Suppressor macrophage (primary cell): ENCODE results near the gene EID3.

Source experiments
- DNase-seq, 4 experiments: peaks; one replicate each; pipeline ENCODE4 v3.0.0-alpha.2; 2020 to 2022

The EID3 gene

DNA sequence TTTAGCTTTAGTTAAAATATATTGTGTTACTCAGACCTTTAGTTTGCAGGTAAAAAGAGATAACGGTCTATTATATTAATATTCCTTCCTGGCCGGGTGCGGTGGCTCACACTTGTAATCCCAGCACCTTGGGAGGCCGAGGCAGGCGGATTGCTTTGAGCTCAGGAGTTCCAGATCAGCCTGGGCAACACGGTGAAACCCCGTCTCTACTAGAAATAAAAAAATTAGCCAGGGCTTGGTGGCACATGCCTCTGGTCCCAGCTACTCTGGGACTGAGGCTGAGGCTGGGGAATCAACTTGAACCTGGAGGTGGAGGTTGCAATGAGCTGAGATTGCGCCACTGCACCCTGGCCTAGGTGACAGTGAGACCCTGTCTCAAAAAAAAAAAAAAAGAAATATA lies 13.2 kb upstream of the EID3 start:
- DNase-seq: peak in 1 of 4 experiments; percentile 13

GRCh38 chr12:104290855-104291254 lies 12.7 kb upstream of the EID3 start:
- DNase-seq: no peak

GRCh38 chr12:104291867-104292524 lies 11.5 kb upstream of the EID3 start:
- DNase-seq: no peak

DNA sequence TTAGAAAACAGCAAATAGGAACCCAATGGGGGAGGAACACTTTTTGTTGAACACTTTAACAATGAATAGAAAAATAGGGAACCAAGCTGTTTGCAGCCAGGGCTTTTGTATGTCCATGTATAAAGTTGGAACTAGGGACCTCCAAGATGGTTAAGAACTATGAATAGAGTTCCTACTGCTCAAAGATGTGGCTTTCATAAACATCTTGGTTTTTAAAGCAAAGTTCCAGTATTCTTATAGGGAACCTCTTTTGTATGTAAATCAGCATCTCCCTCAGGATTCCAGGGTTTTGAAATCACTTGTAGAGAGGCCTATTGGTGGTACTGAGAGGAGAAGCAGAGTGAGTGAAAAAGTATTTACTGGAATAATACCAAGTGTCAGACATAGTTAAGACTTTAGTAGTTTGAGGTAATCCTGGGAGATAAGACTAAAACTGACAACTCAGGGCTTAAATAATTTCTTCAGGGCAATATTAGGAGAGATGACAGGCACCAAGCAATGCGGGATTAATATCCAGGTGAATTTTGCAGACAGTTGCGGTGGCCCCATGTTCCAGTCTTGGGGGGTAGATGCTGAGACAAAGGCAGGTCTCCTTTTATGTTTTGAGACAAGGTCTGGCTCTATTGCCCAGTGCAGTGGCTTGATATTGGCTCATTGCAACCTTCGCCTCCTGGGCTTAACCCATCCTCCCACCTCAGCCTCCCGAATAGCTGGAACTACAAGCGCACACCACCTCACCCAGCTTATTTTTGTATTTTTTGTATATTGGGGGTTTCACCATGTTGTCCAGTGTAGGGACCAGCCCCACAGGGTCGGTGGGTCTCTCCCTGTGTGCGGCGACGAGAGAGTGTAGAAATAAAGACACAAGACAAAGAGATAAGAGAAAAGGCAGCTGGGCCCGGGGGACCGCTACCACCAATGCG lies 10.4 kb upstream of the EID3 start:
- no peak for DNase-seq

DNA sequence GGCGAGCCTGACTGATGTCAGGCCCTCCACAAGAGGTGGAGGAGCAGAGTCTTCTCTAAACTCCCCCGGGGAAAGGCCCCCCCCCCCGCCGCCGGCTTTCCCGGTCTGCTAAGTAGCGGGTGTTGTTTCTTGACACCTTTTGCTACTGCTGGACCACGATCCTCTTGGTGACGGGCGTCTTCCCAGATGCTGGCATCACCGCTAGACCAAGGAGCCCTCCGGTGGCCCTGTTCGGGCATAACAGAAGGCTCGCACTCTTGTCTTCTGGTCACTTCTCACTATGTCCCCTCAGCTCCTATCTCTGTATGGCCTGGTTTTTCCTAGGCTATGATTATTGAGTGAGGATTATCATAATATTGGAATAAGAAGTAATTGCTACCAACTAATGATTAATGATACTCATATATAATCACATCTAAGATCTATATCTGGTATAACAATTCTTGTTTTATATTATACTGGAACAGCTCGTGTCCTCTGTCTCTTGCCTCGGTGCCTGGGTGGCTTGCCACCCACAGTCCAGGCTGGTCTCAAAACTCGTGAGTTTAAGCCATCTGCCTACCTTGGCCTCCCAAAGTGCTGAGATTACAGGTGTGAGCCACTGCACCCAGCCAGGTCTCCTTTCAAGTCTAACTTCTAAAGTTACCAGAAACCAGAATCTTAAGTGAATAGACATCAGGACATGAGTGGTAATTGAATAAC lies 9.2 kb upstream of the EID3 start:
- peak in 3 of 4 experiments; percentile 35 to 60 (median 41) for DNase-seq

DNA sequence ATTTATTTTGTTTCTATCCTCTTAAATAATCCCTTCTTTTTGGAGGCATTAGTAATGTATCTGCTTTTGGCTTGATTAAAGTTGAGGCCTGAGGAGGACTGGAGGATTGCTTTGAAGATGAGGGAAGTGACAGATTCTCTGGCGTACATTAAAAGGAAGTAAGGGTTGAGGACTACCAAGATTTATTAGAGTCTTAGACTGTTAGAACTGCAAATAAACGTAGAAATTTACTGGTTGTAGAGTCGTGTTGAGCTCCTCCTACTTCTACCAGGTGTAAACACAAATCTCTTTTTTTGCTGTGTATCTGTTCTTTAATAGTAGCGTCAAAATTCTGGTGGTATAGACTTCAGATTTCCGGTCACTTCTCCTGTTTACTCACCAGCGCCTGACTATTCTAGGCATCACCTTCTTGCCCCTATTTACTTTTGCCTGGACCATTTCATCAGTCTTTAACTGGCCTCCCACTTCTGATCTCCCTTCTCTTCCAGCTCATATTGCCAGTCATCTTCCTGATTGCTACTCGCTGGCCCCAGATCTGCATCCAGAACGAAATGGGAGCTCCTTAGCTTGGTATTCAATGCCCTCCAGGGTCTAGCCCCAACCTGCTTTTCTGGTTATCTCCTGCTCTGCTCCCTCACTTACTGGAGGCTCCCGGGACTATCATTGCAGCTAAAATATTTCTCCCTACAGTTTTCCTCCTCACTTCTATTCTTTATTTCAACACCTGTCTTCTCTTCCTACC lies 8.4 kb upstream of the EID3 start:
- peak in 2 of 4 experiments; percentile 30 to 46 for DNase-seq

DNA sequence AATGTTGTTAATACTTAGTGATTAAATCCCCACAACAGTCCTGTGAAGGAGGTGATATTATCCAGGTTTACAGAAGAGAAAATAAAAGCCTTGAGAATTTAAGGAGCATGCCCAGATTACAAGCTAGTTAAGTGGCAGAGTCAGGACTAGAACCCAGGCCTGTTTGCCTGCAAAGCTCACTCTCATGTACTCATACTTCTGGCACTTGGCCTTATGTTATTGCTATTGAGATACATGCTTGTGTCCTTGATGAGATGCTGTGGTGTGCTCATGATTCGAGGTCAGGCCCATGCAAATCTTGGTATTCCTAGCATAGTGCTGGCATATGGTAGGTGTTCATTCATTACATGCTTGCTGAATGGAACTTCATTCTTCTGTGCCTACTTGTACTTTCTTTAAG lies 7.6 kb upstream of the EID3 start:
- DNase-seq: no peak

- DNase-seq: no peak
These were observed 6.8 kb upstream of the EID3 start for GRCh38 chr12:104296718-104297117.

GRCh38 chr12:104297477-104298113 lies 5.9 kb upstream of the EID3 start:
- DNase-seq: no peak

- peak in 3 of 4 experiments; percentile 43 to 53 (median 47) for DNase-seq
These were observed 3.6 kb upstream of the EID3 start for GRCh38 chr12:104299842-104300481.

- DNase-seq: no peak
These were observed 896 bp downstream of the EID3 start for GRCh38 chr12:104304261-104305009.

DNA sequence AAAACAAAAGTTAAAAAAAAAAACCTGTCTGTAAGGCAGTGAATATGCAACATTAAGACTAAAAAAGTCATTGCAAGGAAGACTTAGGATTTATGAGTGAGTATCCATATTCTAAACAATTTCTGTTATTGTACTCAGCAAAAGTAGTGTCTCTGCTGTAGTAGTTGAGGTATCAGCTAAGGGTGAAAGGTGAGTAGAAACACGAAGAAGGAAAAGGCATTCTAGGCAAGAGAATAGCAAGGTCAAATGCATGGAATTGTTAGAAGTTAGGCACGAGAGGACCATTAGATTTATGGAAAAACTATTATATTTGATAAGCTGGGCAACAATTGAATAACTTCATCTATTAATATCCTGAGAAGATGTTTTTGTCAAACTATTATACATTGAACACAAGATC lies 1.8 kb downstream of the EID3 start:
- no peak for DNase-seq

DNA sequence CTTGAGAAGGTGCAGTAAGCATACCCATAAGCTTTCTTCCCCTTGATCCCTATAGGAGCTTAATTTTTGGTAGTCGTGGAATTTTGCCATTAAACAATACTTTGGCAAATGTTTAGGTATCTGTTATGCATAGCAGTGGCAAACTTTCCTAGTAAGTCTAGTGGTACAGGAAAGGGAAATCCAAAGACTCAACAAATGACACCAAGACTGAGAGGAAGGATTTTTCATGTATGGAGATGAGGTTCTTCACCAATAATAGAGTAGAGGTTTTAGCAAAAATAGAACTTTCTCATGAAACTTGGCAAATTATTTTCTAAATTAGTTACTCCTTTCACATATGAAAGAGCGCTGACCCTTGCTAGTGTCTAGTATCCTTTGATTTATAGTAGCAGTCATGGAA lies 2.8 kb downstream of the EID3 start:
- DNase-seq: no peak

- peak in 1 of 4 experiments; percentile 19 for DNase-seq
These were observed 3.6 kb downstream of the EID3 start for GRCh38 chr12:104306943-104307654.

DNA sequence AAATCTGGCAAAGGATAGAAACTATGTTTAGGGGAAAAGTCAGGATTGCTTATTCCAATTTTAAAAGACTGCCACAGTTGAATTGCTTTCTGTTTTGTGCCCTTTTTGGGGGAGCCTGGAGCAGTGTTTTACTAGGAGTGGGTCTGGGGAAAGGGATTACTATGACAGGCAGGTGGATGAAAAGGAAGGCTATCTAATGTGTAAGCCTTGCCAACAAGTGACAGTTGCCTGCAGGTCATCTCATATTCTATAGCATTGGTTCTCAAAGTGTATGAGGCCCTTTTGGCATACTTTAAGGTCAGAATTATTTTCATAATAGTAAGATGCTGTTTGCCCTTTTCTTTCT lies 4.1 kb downstream of the EID3 start:
- DNase-seq: no peak

DNA sequence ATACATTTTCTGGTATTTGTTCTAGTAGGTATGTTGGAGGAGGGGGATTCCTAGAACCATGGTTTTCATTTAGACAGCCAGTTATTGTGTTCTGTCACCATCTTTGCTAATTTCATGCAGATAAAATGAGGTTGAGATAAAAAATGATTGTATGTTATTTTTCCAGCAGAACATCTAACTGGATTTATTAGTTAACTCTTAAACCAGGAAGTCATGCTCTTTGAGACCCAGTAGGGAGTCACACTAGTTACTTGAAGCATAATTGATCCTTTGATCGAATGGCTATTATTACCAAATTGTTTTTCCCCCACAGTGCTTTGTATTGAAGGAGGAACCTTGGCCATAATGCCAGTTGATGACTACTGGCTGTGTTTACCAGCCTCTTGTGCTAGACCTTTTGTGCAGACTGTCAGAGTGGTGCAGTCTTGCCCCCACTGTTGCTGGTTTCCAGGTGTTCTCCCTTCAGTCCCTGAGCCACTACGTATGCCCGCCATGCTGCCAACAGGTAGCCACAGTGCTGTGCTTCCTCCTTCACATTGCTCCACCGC lies 6.0 kb downstream of the EID3 start:
- no peak for DNase-seq

DNA sequence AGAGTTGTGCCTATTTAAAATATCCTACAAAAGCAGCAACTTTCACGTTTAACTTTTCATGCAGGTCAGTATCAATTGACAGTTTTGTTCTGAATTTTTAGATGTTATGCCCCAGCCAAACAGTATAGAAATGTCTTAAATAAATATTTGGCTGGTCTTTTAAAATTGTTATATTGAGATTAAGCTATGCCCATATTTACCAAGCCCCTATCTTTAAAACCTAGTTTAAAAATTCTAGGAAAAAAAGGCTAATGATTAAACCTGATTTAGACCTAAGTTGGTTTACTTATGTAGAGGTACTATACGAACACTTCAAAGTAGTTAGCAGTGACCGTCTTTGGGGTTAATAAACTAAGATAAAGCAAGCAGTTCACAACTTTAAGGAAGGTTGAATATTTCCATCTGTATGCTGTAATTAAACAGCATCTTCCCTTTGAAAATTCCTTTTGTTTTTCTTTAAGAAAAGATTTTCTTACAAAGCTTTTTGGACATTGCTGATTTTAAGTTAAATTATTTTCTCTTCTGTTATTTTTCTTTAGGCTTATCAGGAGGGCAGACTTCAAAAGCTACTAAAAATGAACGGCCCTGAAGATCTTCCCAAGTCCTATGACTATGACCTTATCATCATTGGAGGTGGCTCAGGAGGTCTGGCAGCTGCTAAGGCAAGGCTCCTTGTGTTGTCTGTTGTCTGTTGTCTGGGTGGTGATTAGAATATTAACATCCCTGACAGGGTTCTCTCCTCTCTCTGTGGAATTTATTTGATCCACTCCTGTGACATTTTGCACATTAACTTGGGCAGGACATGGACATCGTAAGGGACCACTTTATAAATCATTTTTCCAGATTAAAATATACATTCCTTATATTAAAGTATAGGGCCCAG lies 7.5 kb downstream of the EID3 start:
- DNase-seq: no peak

- no peak for DNase-seq
These were observed 8.7 kb downstream of the EID3 start for GRCh38 chr12:104312202-104312601.

DNA sequence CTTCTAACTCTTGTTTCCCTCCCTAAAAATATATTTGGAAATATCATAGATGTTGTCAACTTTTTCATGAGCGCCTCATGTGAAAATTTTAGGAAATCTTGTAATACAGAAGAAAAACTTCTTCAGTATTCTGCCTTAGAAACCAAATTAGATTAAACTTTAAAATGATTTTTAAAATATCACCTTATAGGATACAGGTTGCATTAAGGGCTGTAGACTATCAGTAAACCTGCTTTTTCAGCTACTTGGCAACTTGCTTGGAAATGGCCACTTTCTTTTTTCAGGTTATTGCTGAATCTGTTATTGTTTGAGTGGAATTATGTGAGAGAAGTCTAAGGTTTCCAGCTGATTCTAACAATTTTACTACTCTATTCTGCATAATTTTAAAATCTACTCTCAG lies 9.1 kb downstream of the EID3 start:
- DNase-seq: no peak
